Activated CD8-positive, alpha-beta T cell treated with anti-CD3 and anti-CD28 coated beads, Interleukin-2, amount 10 ng/mL, durations not matched to agents 7 days and 5 days (primary cell): ENCODE data around the gene CAND1. TPM values are rescaled to one million over a fixed set of nuclear protein-coding genes. Genes with fewer than 3 reads are reported as not detected.

Source experiments
- ATAC-seq: fragments of 150-1000 bp; cut with Tn5 transposase; one replicate; pipeline ENCODE4 v1.10.0; 2021; ENCODE audit warnings: moderate library complexity
- CTCF ChIA-PET: fragments of 350-600 bp; sonication (Branson Sonifier 250); formaldehyde crosslinking; loops from one replicate; lab custom pipeline; 2021; ENCODE audit warnings: antibody characterized with exemption; lab: Charles Lee
- POLR2A ChIA-PET: fragments of 350-600 bp; sonication (Branson Sonifier 250); formaldehyde crosslinking; loops from one replicate; lab custom pipeline; 2021; ENCODE audit warnings: antibody characterized with exemption; lab: Charles Lee
- DNase-seq: peaks from one replicate; pipeline ENCODE4 v3.0.0-alpha.2; 2020
- H3K27ac Mint-ChIP-seq: one replicate; pipeline ENCODE4 v1.8.0; 2021; ENCODE audit warnings: mild to moderate bottlenecking, mixed read lengths
- H3K27me3 Mint-ChIP-seq: one replicate; pipeline ENCODE4 v1.8.0; 2021; ENCODE audit warnings: low read depth, mixed read lengths
- H3K36me3 Mint-ChIP-seq: one replicate; pipeline ENCODE4 v1.8.0; 2021; ENCODE audit warnings: low read depth, mixed read lengths
- H3K4me1 Mint-ChIP-seq: one replicate; pipeline ENCODE4 v1.8.0; 2021; ENCODE audit warnings: low read depth, mixed read lengths
- H3K4me3 Mint-ChIP-seq: one replicate; pipeline ENCODE4 v1.8.0; 2021; ENCODE audit warnings: mild to moderate bottlenecking, mixed read lengths
- H3K9me3 Mint-ChIP-seq: one replicate; pipeline ENCODE4 v1.8.0; 2022; ENCODE audit warnings: mixed read lengths; ENCODE audit not compliant: insufficient read depth
- total RNA-seq, 2 experiments: library from RNA; stranded (reverse); gene quantifications; one replicate each; pipeline ENCODE4 v1.2.3, GENCODE V29; 2021

The CAND1 gene
- total RNA-seq, 2 experiments from 2014 or later = 153 to 165 TPM

DNA sequence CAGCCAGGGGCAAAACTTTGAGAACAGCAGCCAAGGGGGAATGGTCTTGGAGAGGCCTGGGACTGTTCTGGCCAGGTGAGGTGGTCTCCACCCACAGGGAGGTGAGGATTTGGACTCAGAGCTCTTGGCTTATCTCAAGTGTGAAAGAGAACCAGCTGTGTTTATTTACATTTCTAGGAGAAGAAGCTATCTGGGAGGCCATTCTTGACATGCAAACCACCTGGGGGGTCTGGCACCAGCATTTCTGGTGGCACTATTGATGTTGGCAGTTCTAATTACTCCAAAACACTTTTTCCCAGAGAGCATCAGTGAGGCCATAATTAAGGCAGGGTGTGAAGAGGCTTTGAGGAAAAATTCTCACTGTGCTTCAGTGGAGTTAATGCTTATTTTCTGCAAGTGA is 95.1 kb downstream of the CAND1 start:
- Mint-ChIP-seq H3K36me3 (no peaks in the 10 kb centered on the region), H3K27ac (no peak overlapping the region), H3K4me1 (peaks cover 2% of the 10 kb centered on the region), H3K27me3 (no peaks in the 10 kb centered on the region), H3K9me3 (peaks cover 3% of the 10 kb centered on the region), H3K4me3 (no peak overlapping the region)
- ChIA-PET POLR2A (interaction anchor here (0.6 kb wide), 1 partner anchor 425 kb away, joined by 3 read pairs; no protein-coding TSS in a partner anchor), CTCF (interaction anchor here (1.4 kb wide), 1 partner anchor 10 kb away, joined by 4 read pairs; no protein-coding TSS in a partner anchor)
- no peak for ATAC-seq
- no peak for DNase-seq

DNA sequence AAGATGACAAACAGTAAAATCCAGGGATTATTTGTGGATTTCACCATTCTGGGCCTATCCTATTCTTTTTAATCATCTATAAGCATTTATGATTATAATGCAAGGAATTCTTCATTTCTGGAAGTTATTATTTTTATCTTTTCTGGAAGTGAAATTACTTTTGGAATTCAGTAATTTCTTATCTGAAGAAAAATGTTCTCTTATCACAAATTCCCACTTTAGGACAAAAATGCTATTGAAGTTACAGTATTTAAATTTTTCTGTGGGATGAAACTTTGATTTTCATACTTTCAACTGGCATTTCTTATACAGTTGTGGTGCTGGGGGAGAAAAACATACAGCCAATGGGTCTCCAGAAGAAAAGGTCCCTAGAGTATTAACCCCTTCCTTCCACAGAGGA is 96.0 kb downstream of the CAND1 start:
- ATAC-seq (no peak), DNase-seq (no peak)
- Mint-ChIP-seq H3K9me3 (peaks cover 3% of the 10 kb centered on the region), H3K27ac (no peak overlapping the region), H3K36me3 (no peaks in the 10 kb centered on the region), H3K4me3 (no peak overlapping the region), H3K4me1 (peaks cover 2% of the 10 kb centered on the region), H3K27me3 (no peaks in the 10 kb centered on the region)
- ChIA-PET CTCF (interaction anchor here (1.4 kb wide), 1 partner anchor 11 kb away, joined by 4 read pairs; no protein-coding TSS in a partner anchor), POLR2A (interaction anchor here (0.6 kb wide), 1 partner anchor 408 kb away, joined by 3 read pairs; no protein-coding TSS in a partner anchor)

DNA sequence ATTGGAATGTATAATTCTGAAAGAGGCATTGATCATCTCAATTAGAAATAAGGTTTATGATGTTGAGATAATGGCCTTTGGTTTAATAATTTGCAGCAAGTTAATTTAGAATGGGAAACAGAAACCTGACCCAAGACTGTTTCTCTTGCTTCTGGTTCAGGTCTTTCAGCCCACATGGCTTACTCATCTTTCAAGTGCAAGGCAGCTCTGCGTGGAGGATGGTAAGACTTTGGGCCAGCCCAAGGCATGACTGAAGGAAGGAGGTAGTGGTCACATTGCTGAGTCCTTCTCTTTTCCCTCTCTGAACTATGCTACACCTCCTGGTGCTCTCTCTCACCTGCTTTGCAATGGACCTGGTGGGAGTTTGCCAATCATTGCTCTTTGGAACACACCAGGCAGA is 98.7 kb downstream of the CAND1 start:
- DNase-seq = no peak
- Mint-ChIP-seq H3K4me1 (no peaks in the 10 kb centered on the region), H3K36me3 (no peaks in the 10 kb centered on the region), H3K27ac (no peak overlapping the region), H3K9me3 (peaks cover 7% of the 10 kb centered on the region), H3K27me3 (no peaks in the 10 kb centered on the region), H3K4me3 (no peak overlapping the region)
- CTCF ChIA-PET = no interaction called here
- ATAC-seq = no peak
- POLR2A ChIA-PET = no interaction called here
